Progenitor cell of endocrine pancreas (in vitro differentiated cells): ENCODE measurements around the gene STX10. TPM values are rescaled to one million over a fixed set of nuclear protein-coding genes. Genes with fewer than 3 reads are reported as not detected.
"Not testable (repeated sequence)": the region's sequence is repeated elsewhere in the genome, so short reads cannot be mapped to it uniquely, and the experiment has no call there.

Experiments used
- DNase-seq: peaks from one replicate; pipeline ENCODE4 v3.0.0; 2021; ENCODE audit warnings: low spot score; ENCODE audit not compliant: unreplicated experiment
- H3K27ac Mint-ChIP-seq: 2 replicates; pipeline ENCODE4 v1.8.0; 2021; ENCODE audit warnings: mild to moderate bottlenecking, moderate library complexity, mixed read lengths
- H3K27me3 Mint-ChIP-seq: 2 replicates; pipeline ENCODE4 v1.8.0; 2021; ENCODE audit warnings: mixed read lengths
- H3K36me3 Mint-ChIP-seq: 2 replicates; pipeline ENCODE4 v1.8.0; 2022; ENCODE audit warnings: mixed read lengths; ENCODE audit not compliant: insufficient read depth
- H3K4me1 Mint-ChIP-seq: 2 replicates; pipeline ENCODE4 v1.8.0; 2021; ENCODE audit warnings: low read depth, mixed read lengths
- H3K4me3 Mint-ChIP-seq: 2 replicates; pipeline ENCODE4 v1.8.0; 2021; ENCODE audit warnings: low read depth, mild to moderate bottlenecking, moderate library complexity, mixed read lengths
- H3K9me3 Mint-ChIP-seq: 2 replicates; pipeline ENCODE4 v1.8.0; 2021; ENCODE audit warnings: low read depth, mixed read lengths
- total RNA-seq: library from RNA; stranded (reverse); gene quantifications from 2 replicates; pipeline ENCODE4 v1.2.1, GENCODE V29; 2021
- TF ChIP-seq, protein P1 (sequence below): fragments of 200-600 bp; sonication (generic); IDR thresholded peaks from one replicate; pipeline ENCODE4 v1.5.0; 2021; ENCODE audit warnings: antibody characterized with exemption, mild to moderate bottlenecking; ENCODE audit not compliant: unreplicated experiment

STX10 gene
- total RNA-seq, 1 donor from 2014 or later, result 49.2 TPM

DNA sequence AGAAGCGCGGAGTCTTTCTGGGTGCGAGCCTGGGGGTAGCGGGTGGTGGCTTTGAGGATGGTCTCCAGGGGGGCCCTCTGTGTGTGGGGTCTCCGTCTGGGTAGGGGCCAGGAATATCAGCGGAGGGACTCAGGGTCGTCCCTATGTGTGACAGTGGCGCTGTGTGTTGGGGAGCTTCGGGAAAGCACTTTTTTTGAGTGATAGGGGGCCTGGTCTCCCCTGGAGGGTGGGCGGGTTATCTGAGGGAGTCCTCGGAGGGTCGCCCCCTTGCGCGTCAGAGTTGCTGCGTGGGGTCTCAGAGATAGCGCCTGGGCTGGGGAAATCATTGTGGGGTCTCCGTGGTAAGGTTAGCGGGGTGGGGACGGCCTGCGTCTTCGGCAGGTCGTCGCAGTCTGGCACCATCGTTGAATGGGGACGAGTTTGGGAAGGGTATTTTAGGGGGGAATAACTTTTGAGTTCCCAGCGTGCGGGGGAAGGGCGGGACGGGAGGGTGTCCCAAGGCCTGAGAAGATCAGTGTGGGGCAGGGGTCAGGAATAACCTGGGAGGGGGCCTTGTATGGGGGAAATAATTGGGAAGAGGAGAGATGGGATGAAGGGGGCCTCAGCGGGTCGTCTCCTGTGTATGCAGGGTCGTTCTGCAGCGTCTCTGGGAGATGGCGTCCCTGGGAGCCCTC lies 893 bp upstream of the STX10 start:
- no peaks in the 10 kb centered on the region for H3K9me3 Mint-ChIP-seq
- H3K27ac Mint-ChIP-seq, result peak overlapping the region; percentile 99
- peaks cover 12% of the 10 kb centered on the region for H3K4me1 Mint-ChIP-seq
- DNase-seq, result no peak
- H3K27me3 Mint-ChIP-seq, result no peaks in the 10 kb centered on the region
- TF ChIP-seq, protein P1, sequence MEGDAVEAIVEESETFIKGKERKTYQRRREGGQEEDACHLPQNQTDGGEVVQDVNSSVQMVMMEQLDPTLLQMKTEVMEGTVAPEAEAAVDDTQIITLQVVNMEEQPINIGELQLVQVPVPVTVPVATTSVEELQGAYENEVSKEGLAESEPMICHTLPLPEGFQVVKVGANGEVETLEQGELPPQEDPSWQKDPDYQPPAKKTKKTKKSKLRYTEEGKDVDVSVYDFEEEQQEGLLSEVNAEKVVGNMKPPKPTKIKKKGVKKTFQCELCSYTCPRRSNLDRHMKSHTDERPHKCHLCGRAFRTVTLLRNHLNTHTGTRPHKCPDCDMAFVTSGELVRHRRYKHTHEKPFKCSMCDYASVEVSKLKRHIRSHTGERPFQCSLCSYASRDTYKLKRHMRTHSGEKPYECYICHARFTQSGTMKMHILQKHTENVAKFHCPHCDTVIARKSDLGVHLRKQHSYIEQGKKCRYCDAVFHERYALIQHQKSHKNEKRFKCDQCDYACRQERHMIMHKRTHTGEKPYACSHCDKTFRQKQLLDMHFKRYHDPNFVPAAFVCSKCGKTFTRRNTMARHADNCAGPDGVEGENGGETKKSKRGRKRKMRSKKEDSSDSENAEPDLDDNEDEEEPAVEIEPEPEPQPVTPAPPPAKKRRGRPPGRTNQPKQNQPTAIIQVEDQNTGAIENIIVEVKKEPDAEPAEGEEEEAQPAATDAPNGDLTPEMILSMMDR, result no peak
- peaks cover 10% of the 10 kb centered on the region for H3K36me3 Mint-ChIP-seq
- peak overlapping the region; percentile 96 for H3K4me3 Mint-ChIP-seq

DNA sequence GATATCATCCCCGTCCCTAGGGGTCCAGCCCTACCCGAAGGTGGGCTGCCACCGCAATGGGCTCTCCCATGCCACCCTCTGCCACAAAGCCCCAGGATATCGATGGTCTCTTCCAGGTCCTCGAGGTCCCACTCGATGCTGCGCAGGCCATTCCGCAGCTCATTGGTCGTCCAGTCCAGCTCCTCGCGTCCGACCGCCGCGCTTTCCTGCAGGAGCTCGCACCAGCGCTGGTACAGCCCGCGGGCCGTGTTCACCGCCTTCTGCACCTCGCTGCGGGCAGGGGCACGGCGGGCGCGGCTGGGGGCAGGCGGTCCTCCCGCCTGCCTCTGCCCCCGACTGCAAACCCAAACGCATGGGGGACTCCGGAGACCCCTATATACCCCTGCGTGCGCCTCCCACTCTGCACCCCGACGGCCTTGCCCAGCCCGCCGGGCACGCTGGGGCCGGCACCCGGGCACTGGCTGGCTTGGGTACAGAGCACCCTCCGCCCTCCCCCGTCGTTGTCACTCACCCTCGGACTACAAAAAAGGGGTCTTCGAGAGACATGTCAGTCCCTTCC lies 468 bp downstream of the STX10 start:
- Mint-ChIP-seq H3K27ac (peak overlapping the region; percentile 99), H3K9me3 (no peaks in the 10 kb centered on the region), H3K36me3 (peaks cover 10% of the 10 kb centered on the region), H3K4me1 (peaks cover 10% of the 10 kb centered on the region), H3K4me3 (peak overlapping the region; percentile 96), H3K27me3 (no peaks in the 10 kb centered on the region)
- peak; percentile 48 for DNase-seq
- TF ChIP-seq, protein P1, result no peak

DNA sequence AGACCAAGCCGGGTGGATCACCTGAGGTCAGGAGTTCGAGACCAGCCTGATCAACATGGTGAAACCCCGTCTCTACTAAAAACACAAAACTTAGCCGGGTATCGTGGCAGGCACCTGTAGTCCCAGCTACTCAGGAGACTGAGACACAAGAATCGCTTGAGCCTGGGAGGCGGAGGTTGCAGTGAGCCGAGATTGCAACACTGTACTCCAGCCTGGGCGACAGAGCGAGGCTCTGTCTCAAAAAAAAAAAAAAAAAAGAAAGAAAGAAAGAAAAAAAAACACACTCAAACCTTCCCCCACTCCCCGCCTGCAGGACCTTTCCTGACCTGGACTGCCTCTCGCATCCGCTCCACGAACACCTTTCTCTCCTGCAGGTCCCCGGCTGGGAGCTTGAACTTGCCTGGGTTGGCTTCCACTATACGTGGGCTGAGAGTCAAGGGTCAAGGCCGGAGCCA lies 975 bp downstream of the STX10 start:
- not testable (repeated sequence) for H3K9me3 Mint-ChIP-seq, H3K36me3 Mint-ChIP-seq, H3K27me3 Mint-ChIP-seq, H3K4me1 Mint-ChIP-seq
- peak; percentile 19 for DNase-seq
- peak overlapping the region; percentile 96 for H3K4me3 Mint-ChIP-seq
- peak overlapping the region; percentile 45 for H3K27ac Mint-ChIP-seq

GRCh38 chr19:13146763-13147563 lies 3.2 kb downstream of the STX10 start:
- H3K4me1 Mint-ChIP-seq, result peaks cover 10% of the 10 kb centered on the region
- H3K27ac Mint-ChIP-seq, result no peak overlapping the region
- H3K27me3 Mint-ChIP-seq, result no peaks in the 10 kb centered on the region
- TF ChIP-seq, protein P1, result no peak
- H3K9me3 Mint-ChIP-seq, result no peaks in the 10 kb centered on the region
- no peaks in the 10 kb centered on the region for H3K36me3 Mint-ChIP-seq
- no peak overlapping the region for H3K4me3 Mint-ChIP-seq
- no peak for DNase-seq

DNA sequence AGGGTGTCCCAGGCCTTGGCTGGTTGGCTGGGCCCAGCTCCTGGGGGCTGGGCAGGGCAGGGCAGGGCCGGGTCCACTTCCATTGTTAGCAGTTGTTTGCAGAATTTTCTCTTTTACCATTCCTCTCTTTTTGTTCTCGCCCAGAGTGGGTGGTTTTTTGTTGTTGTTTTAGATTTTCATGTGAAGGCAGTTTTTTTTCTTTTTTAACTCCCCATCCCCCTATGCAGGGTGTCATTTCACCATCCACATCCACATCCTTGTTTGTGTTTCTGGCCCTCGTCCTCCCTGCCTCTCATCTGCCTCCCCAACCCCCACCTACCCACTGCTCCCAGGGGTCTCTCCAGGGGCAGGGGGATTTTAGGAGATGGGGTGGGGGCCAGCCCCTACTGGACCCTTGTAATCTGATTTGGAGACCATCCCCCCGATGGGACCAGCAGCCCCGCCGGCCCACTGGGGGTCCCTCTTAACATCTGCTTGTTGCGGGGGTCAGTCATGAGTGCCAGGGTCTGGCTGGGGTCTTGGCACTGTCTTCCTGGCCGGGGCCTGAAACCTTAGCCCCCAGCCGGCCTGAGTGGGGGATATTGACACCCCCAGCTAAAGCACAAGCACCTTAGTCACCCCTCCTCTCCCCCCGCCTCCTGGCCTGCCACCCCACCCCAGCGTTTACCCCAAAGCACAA lies 10.4 kb downstream of the STX10 start:
- Mint-ChIP-seq H3K4me3 (no peak overlapping the region), H3K36me3 (peaks cover 4% of the 10 kb centered on the region), H3K27ac (no peak overlapping the region), H3K4me1 (no peaks in the 10 kb centered on the region), H3K9me3 (no peaks in the 10 kb centered on the region), H3K27me3 (no peaks in the 10 kb centered on the region)
- TF ChIP-seq, protein P1, result no peak
- no peak for DNase-seq
